NT2/D1 (cell line): ENCODE results near the gene LTN1.
A peak's percentile ranks its signal among the peaks of the same experiment; 100 is the strongest.

Source experiments
- DNase-seq: peaks from one replicate; pipeline ENCODE4 v3.0.0-alpha.2; 2011; ENCODE audit warnings: low read depth, low spot score
- H3K27me3 ChIP-seq: 2 replicates; pipeline ENCODE4 v1.6.0; 2011; ENCODE audit warnings: mild to moderate bottlenecking; ENCODE audit not compliant: insufficient read length, insufficient read depth
- H3K36me3 ChIP-seq: 2 replicates; pipeline ENCODE4 v1.6.1; 2011; ENCODE audit warnings: mild to moderate bottlenecking, low read length, mixed read lengths; ENCODE audit not compliant: insufficient read depth, insufficient read length
- H3K4me1 ChIP-seq: 2 replicates; pipeline ENCODE4 v1.5.1; 2011; ENCODE audit not compliant: insufficient read depth, insufficient read length
- H3K4me3 ChIP-seq: 2 replicates; pipeline ENCODE4 v1.5.1; 2011; ENCODE audit warnings: low read depth; ENCODE audit not compliant: insufficient read length
- H3K9ac ChIP-seq: 2 replicates; pipeline ENCODE4 v1.6.0; 2011; ENCODE audit warnings: low read depth; ENCODE audit not compliant: insufficient read length
- H3K9me3 ChIP-seq: 2 replicates; pipeline ENCODE4 v1.5.1; 2011; ENCODE audit warnings: mild to moderate bottlenecking, low read length; ENCODE audit not compliant: insufficient read depth
- SUZ12 ChIP-seq: IDR thresholded peaks from 2 replicates; pipeline ENCODE4 v1.6.1; 2011; ENCODE audit not compliant: insufficient read length, insufficient read depth; ENCODE audit errors: extremely low read depth
- YY1 ChIP-seq: IDR thresholded peaks from 2 replicates; pipeline ENCODE4 v1.6.1; 2011; ENCODE audit not compliant: insufficient read length, insufficient read depth
- ZNF274 ChIP-seq: IDR thresholded peaks from 2 replicates; pipeline ENCODE4 v1.6.1; 2011; ENCODE audit warnings: mild to moderate bottlenecking, low read depth, low read length

LTN1 gene

GRCh38 chr21:28986677-28987076 is 6.0 kb downstream of the LTN1 start:
- Histone ChIP-seq H3K36me3 (peaks cover 54% of the 10 kb centered on the region), H3K9ac (no peak overlapping the region), H3K27me3 (no peaks in the 10 kb centered on the region), H3K4me3 (no peak overlapping the region), H3K4me1 (no peaks in the 10 kb centered on the region), H3K9me3 (no peaks in the 10 kb centered on the region)
- no peak for DNase-seq
- TF ChIP-seq SUZ12 (no peak), ZNF274 (no peak), YY1 (no peak)

GRCh38 chr21:28982637-28983036 is 10.0 kb downstream of the LTN1 start:
- no peak for DNase-seq
- no peaks in the 10 kb centered on the region for H3K27me3 ChIP-seq
- no peaks in the 10 kb centered on the region for H3K9me3 ChIP-seq
- H3K36me3 ChIP-seq, result peaks cover 87% of the 10 kb centered on the region
- no peak overlapping the region for H3K9ac ChIP-seq
- no peak for TF ChIP-seq ZNF274
- no peak overlapping the region for H3K4me3 ChIP-seq
- H3K4me1 ChIP-seq, result no peaks in the 10 kb centered on the region

- no peak for DNase-seq
- peaks cover 78% of the 10 kb centered on the region for H3K36me3 ChIP-seq
- no peaks in the 10 kb centered on the region for H3K27me3 ChIP-seq
- no peak for TF ChIP-seq ZNF274
- TF ChIP-seq SUZ12, result no peak
- TF ChIP-seq YY1, result no peak
- H3K4me1 ChIP-seq, result no peaks in the 10 kb centered on the region
- no peak overlapping the region for H3K9ac ChIP-seq
- no peak overlapping the region for H3K4me3 ChIP-seq
- H3K9me3 ChIP-seq, result no peaks in the 10 kb centered on the region
Measured at GRCh38 chr21:28979092-28979491, 13.6 kb downstream of the LTN1 start.

- TF ChIP-seq SUZ12 (no peak), ZNF274 (no peak), YY1 (no peak)
- Histone ChIP-seq H3K27me3 (no peaks in the 10 kb centered on the region), H3K9ac (no peak overlapping the region), H3K4me3 (no peak overlapping the region), H3K9me3 (no peaks in the 10 kb centered on the region; the same call in 1 of the 2 replicates), H3K4me1 (no peaks in the 10 kb centered on the region), H3K36me3 (peaks cover 54% of the 10 kb centered on the region)
- DNase-seq, result no peak
Measured at GRCh38 chr21:28975397-28975796, 17.3 kb downstream of the LTN1 start.

- Histone ChIP-seq H3K36me3 (peaks cover 56% of the 10 kb centered on the region), H3K9ac (no peak overlapping the region), H3K9me3 (no peaks in the 10 kb centered on the region; the same call in 1 of the 2 replicates), H3K4me1 (no peaks in the 10 kb centered on the region), H3K27me3 (no peaks in the 10 kb centered on the region), H3K4me3 (no peak overlapping the region)
- no peak for DNase-seq
- TF ChIP-seq YY1 (no peak), SUZ12 (no peak), ZNF274 (no peak)
Measured at GRCh38 chr21:28974531-28975227, 18.0 kb downstream of the LTN1 start.

- H3K9ac ChIP-seq, result no peak overlapping the region
- H3K4me1 ChIP-seq, result no peaks in the 10 kb centered on the region
- H3K4me3 ChIP-seq, result no peak overlapping the region
- peaks cover 52% of the 10 kb centered on the region for H3K36me3 ChIP-seq
- no peak for DNase-seq
- TF ChIP-seq SUZ12 (no peak), YY1 (no peak), ZNF274 (no peak)
- no peaks in the 10 kb centered on the region for H3K27me3 ChIP-seq
- no peaks in the 10 kb centered on the region; the same call in 1 of the 2 replicates for H3K9me3 ChIP-seq
Measured at GRCh38 chr21:28972398-28972797, 20.3 kb downstream of the LTN1 start.

- H3K4me3 ChIP-seq, result no peak overlapping the region
- H3K9me3 ChIP-seq, result no peaks in the 10 kb centered on the region; the same call in 1 of the 2 replicates
- H3K36me3 ChIP-seq, result peaks cover 59% of the 10 kb centered on the region
- TF ChIP-seq SUZ12, result no peak
- no peak for TF ChIP-seq ZNF274
- TF ChIP-seq YY1, result no peak
- H3K4me1 ChIP-seq, result no peaks in the 10 kb centered on the region
- peak; percentile 48 for DNase-seq
- H3K27me3 ChIP-seq, result no peaks in the 10 kb centered on the region
- H3K9ac ChIP-seq, result no peak overlapping the region
Measured at GRCh38 chr21:28971171-28971570, 21.5 kb downstream of the LTN1 start.

- DNase-seq, result no peak
- H3K4me3 ChIP-seq, result no peak overlapping the region
- no peaks in the 10 kb centered on the region for H3K27me3 ChIP-seq
- no peaks in the 10 kb centered on the region for H3K4me1 ChIP-seq
- H3K36me3 ChIP-seq, result peaks cover 93% of the 10 kb centered on the region
- TF ChIP-seq ZNF274, result no peak
- no peak for TF ChIP-seq YY1
- TF ChIP-seq SUZ12, result no peak
- H3K9ac ChIP-seq, result no peak overlapping the region
- no peaks in the 10 kb centered on the region for H3K9me3 ChIP-seq
Measured at GRCh38 chr21:28963831-28964230, 28.8 kb downstream of the LTN1 start.
